GM19463 (cell line): Measurements from ENCODE around the gene LRTM2.

Experiments
- ATAC-seq: cut with Tn5 transposase; IDR thresholded peaks from one replicate; pipeline ENCODE4 v1.9.1; 2021; ENCODE audit warnings: mild to moderate bottlenecking, moderate library complexity; ENCODE audit not compliant: unreplicated experiment

Gene LRTM2

GRCh38 chr12:1863823-1864222 lies 43.5 kb downstream of the LRTM2 start:
- ATAC-seq = no peak

GRCh38 chr12:1864456-1864855 lies 44.1 kb downstream of the LRTM2 start:
- ATAC-seq = no peak

GRCh38 chr12:1864867-1865266 lies 44.5 kb downstream of the LRTM2 start:
- no peak for ATAC-seq

- ATAC-seq = no peak
Observed at GRCh38 chr12:1865284-1865866, 45.0 kb downstream of the LRTM2 start.

GRCh38 chr12:1869145-1869544 lies 48.8 kb downstream of the LRTM2 start:
- no peak for ATAC-seq

- no peak for ATAC-seq
Observed at GRCh38 chr12:1870086-1870485, 49.7 kb downstream of the LRTM2 start.

- ATAC-seq = no peak
Observed at GRCh38 chr12:1870998-1871917, 50.9 kb downstream of the LRTM2 start.

- ATAC-seq = no peak
Observed at GRCh38 chr12:1872001-1872400, 51.6 kb downstream of the LRTM2 start.

- no peak for ATAC-seq
Observed at GRCh38 chr12:1872448-1872847, 52.1 kb downstream of the LRTM2 start.

- no peak for ATAC-seq
Observed at GRCh38 chr12:1873531-1874510, 53.5 kb downstream of the LRTM2 start.

GRCh38 chr12:1875608-1876007 lies 55.2 kb downstream of the LRTM2 start:
- ATAC-seq = no peak

- ATAC-seq = no peak
Observed at GRCh38 chr12:1876086-1876485, 55.7 kb downstream of the LRTM2 start.

GRCh38 chr12:1877169-1877878 lies 57.0 kb downstream of the LRTM2 start:
- ATAC-seq = no peak

- no peak for ATAC-seq
Observed at GRCh38 chr12:1878214-1878613, 57.8 kb downstream of the LRTM2 start.

GRCh38 chr12:1878695-1879094 lies 58.3 kb downstream of the LRTM2 start:
- no peak for ATAC-seq

- no peak for ATAC-seq
Observed at GRCh38 chr12:1879633-1880032, 59.3 kb downstream of the LRTM2 start.

GRCh38 chr12:1880153-1880845 lies 59.9 kb downstream of the LRTM2 start:
- no peak for ATAC-seq

- ATAC-seq = no peak
Observed at GRCh38 chr12:1880876-1881275, 60.5 kb downstream of the LRTM2 start.

GRCh38 chr12:1881301-1881700 lies 60.9 kb downstream of the LRTM2 start:
- ATAC-seq = no peak

- ATAC-seq = no peak
Observed at GRCh38 chr12:1881936-1882335, 61.6 kb downstream of the LRTM2 start.
